Adrenal gland (tissue), 12 donors: ENCODE results near the gene INPP5A. TPM values are rescaled to one million over a fixed set of nuclear protein-coding genes. Genes with fewer than 3 reads are reported as not detected.

Source experiments
- DNase-seq, 7 donors: peaks; one replicate each; pipeline ENCODE4 v3.0.0-alpha.2; 2019 to 2020
- H3K27ac ChIP-seq, 5 donors: fragments of 200-600 bp; sonication (generic) in 4 of 5; 1 replicate in 3 of 5; 2 replicates in 2 of 5; pipeline versions ENCODE4 v1.5.1 to v1.8.0; 2016 to 2020; ENCODE audit warnings: mild to moderate bottlenecking in 1 of 5
- H3K27me3 ChIP-seq: fragments of 200-600 bp; 2 replicates; pipeline ENCODE4 v1.8.0; 2021
- H3K36me3 ChIP-seq, 2 donors: fragments of 200-600 bp; replicated peaks in 1 of 2; 1 replicate in 1 of 2; 2 replicates in 1 of 2; pipeline versions ENCODE4 v1.5.1 to v1.8.0; 2018 to 2022
- H3K4me1 ChIP-seq, 2 donors: fragments of 200-600 bp; replicated peaks in 1 of 2; 1 replicate in 1 of 2; 2 replicates in 1 of 2; pipeline versions ENCODE4 v1.5.1 to v1.8.0; 2018 to 2021
- H3K4me3 ChIP-seq, 4 donors: fragments of 200-600 bp; sonication (generic) in 3 of 4; one replicate each; pipeline ENCODE4 v1.5.1; 2016 to 2018
- H3K9me3 ChIP-seq, 3 donors: fragments of 200-600 bp; sonication (generic) in 1 of 3; replicated peaks in 1 of 3; 1 replicate in 2 of 3; 2 replicates in 1 of 3; pipeline versions ENCODE4 v1.5.1 to v1.8.0; 2016 to 2021
- POLR2A ChIP-seq, 2 donors: fragments of 450-650 bp; IDR thresholded peaks; one replicate each; pipeline ENCODE4 v1.6.1; 2017; ENCODE audit warnings: antibody characterized with exemption in 2 of 2, mild to moderate bottlenecking in 2 of 2, moderate library complexity in 1 of 2
- WGBS, 4 donors: extraction: QIAGEN DNeasy Blood & Tissue Kit in 2 of 4; methylation state at CpG; one replicate each; pipeline versions ENCODE4 v1.1.5 to v1.1.7; 2013 to 2017; 5-methylcytosine and 5-hydroxymethylcytosine counted together
- intact Hi-C, 2 donors: fragments of 100-400 bp; cut with DNase I; formaldehyde crosslinking; loops; one replicate each; pipeline versions ENCODE4 v1.14.1 to v1.15.0; 2022 to 2023
- polyA plus RNA-seq, 3 donors: library from polyadenylated mRNA; stranded (reverse); fragments of 200-250 nt in 2 of 3; fragments of 350-450 nt in 1 of 3; fragmentation: Illumina TruSeq in 1 of 3; extraction: RNeasy Lipid Tissue Mini Kit (QIAGEN cat#74804) in 1 of 3; gene quantifications; one replicate each; pipeline ENCODE4 v1.2.3, GENCODE V29; 2013 to 2014
- total RNA-seq, 9 donors: library from RNA; depleted of rRNA in 4 of 9; stranded (reverse); fragments of >200 nt in 4 of 9; fragments of 120-200 nt in 1 of 9; fragmentation: NEBNext Ultra II Directional in 1 of 9; extraction: Animal tissue kit (Norgen Biotek cat#: 25700) in 1 of 9; gene quantifications; one replicate each; pipeline versions ENCODE4 v1.1.0 to v1.2.4, GENCODE V29; 2013 to 2023
- TF ChIP-seq, protein P1 (sequence below), 6 experiments: fragments of 450-650 bp in 4 of 6; fragments of 200-600 bp in 2 of 6; sonication (generic) in 1 of 6; IDR thresholded peaks; 1 replicate in 5 of 6; 2 replicates in 1 of 6; pipeline versions ENCODE4 v1.5.1 to v1.8.0; 2016 to 2021; ENCODE audit warnings: antibody characterized with exemption in 6 of 6, mild to moderate bottlenecking in 2 of 6, moderate library complexity in 1 of 6
- donor health status: healthy with polysubstance abuse.
- donor health status: Bipolar disorder and iron deficiency.
- donor health status: DM: yes; HTN: yes; CAD: no.
- donor health status: DM: no; HTN: no; CAD: no.
- donor health status: DM: no; HTN: no; CAD: no.
- donor health status: DM: yes; HTN: yes; CAD: no.

INPP5A gene
- total and polyA plus RNA-seq, 12 donors, result 13.5 to 62.9 (median 37.5) TPM

DNA sequence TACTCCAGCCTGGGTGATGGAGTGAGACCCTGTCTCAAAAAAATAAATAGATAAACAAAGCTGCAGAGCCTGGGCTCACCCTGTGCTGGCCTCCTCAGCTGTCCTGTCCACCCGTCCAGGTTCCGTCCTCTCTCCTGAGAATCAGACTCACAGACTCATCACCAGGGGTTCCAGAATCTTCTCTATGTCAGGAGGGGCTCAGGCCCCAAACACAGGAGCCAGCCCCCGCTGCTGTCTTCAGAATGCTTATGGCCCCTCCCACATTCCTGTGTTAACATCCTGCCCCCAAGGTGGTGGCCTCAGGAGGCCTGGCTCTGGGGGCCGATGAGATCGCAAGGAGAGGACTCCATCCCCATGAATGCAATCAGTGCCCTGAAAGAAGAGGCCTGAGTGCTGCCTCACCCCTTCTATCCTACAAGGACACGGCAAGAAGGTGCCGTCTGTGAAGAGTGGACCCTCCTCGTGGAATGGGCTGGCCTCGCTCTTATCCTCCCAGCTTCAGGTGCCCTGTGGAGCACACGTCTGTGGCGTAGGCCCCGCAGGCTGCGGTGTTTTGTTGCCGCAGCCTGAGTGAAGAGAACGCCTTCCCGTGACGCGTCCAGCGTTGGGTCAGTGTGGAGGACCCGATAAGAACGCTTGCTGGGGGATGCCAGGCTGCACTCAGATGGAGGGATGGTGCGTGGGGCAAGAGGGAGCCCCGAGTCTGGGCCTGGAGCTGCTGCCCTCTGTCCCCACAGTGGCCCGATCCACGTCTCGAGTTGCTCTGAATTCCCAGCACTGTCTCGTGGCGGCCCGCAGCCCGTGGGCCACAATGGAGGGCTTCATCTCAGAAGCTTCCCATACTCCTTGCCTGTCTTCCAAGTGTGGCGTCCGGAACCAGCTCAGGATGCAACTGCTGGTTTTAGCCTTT lies 77.1 kb downstream of the INPP5A start:
- H3K36me3 ChIP-seq, result no peaks in the 10 kb centered on the region
- no peaks in the 10 kb centered on the region for H3K27me3 ChIP-seq
- no peak for TF ChIP-seq POLR2A (IDR thresholded peaks at IDR 0.05)
- TF ChIP-seq, protein P1, sequence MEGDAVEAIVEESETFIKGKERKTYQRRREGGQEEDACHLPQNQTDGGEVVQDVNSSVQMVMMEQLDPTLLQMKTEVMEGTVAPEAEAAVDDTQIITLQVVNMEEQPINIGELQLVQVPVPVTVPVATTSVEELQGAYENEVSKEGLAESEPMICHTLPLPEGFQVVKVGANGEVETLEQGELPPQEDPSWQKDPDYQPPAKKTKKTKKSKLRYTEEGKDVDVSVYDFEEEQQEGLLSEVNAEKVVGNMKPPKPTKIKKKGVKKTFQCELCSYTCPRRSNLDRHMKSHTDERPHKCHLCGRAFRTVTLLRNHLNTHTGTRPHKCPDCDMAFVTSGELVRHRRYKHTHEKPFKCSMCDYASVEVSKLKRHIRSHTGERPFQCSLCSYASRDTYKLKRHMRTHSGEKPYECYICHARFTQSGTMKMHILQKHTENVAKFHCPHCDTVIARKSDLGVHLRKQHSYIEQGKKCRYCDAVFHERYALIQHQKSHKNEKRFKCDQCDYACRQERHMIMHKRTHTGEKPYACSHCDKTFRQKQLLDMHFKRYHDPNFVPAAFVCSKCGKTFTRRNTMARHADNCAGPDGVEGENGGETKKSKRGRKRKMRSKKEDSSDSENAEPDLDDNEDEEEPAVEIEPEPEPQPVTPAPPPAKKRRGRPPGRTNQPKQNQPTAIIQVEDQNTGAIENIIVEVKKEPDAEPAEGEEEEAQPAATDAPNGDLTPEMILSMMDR (IDR thresholded peaks at IDR 0.05), result no peak
- no peak overlapping the region for H3K4me3 ChIP-seq
- H3K9me3 ChIP-seq, result no peaks in the 10 kb centered on the region
- H3K4me1 ChIP-seq, result no peaks in the 10 kb centered on the region
- 92 to 96% (median 95%) methylated on average over 21 to 32 of the region's 32 CpGs for WGBS, 4 donors
- intact Hi-C loops, result no loop called here
- no peak for DNase-seq
- H3K27ac ChIP-seq, result no peak overlapping the region

DNA sequence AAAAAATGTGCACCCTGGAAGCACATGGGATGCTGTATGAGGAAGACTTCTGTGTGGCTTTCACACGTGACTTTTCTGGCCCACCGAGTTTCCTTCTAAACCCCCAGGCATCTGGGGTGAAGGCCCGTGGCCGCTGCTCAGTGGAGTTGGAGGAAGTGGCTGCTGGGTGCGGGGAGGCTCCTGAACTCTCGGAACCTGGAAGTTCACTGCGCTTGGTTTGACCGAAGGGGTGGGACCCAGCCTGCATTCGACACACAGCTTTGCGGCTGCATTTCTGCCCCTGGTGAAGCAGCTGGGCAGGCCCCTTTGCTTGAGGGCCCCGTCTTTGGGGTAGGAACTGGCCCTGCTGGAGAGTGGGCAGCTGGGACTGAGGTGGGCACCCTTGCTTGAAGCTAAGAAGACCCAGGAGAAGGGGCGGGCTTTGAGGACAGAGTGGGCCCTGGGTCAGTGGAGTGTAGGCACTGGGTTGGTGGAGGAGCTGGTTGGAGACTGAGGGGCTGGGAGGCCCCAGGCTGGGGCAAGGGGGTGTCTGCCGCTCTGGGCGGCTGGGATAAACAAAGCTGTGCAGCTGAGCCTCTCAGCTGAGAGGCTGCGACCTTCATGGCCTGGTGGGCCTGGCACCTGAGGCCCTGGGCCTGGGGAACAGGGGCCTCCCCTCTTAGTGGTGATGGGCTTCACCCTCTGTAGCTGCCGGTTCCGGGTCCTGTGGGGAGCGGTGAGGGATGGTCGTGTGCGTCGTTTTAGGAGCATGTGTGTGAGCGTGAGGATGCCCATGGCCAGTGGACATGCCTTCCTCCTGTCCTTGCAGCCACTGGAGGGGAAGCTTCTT lies 78.0 kb downstream of the INPP5A start:
- H3K36me3 ChIP-seq, result no peaks in the 10 kb centered on the region
- no peaks in the 10 kb centered on the region for H3K27me3 ChIP-seq
- DNase-seq, result peak in 1 of 7 donors; percentile 10
- no peak overlapping the region for H3K4me3 ChIP-seq
- H3K27ac ChIP-seq, result no peak overlapping the region
- intact Hi-C loops, result no loop called here
- TF ChIP-seq POLR2A (IDR thresholded peaks at IDR 0.05), result no peak
- TF ChIP-seq, protein P1 (IDR thresholded peaks at IDR 0.05), result no peak
- 87 to 96% (median 90%) methylated on average over 11 to 22 of the region's 22 CpGs for WGBS, 4 donors
- H3K4me1 ChIP-seq, result no peaks in the 10 kb centered on the region
- H3K9me3 ChIP-seq, result peaks cover 0 to 7% (median 0%) of the 10 kb centered on the region in 3 donors

DNA sequence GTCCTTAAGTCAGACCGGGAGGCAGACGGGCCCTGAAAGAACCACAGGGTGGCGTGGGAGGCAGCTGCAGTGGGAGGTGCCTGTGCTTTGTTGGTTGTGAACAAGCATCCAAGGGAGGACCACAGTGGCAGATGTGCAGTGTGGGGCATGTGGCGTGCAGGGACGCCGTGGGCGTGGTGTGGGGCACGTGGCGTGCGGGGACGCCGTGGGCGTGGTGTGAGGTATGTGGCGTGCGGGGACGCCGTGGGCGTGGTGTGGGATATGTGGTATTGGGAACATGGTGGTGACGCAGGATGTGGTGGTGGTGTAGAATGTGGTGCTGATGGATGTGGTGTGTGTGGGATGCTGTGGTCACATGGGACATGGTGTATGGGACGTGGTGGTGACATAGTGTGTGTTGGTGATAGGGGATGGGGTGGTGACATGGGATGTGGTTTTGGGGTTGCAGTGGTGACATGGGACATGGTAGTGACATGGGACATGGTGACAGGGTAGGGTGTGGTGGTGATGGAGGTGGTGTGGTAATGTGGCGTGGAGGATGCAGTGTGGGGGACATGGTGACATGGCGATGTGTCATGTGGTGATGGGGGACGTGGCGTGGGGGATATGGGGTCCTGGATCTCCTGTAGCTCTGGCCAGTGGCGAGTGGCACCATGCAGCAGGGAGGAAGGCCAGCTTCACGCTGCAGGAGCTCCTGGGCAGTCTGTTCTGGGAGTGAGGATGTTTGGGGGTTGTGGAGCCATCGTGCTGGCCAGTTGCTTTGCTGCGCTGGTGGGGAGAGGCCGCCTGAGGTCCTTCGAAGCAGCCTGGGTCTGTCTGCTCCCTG lies 78.8 kb downstream of the INPP5A start:
- 94 to 96% (median 95%) methylated on average over 26 to 30 of the region's 30 CpGs for WGBS, 4 donors
- no peaks in the 10 kb centered on the region for H3K27me3 ChIP-seq
- H3K27ac ChIP-seq, result no peak overlapping the region
- no peaks in the 10 kb centered on the region for H3K4me1 ChIP-seq
- no peaks in the 10 kb centered on the region for H3K36me3 ChIP-seq
- peaks cover 0 to 7% (median 0%) of the 10 kb centered on the region in 3 donors for H3K9me3 ChIP-seq
- peak in 1 of 7 donors; percentile 10 for DNase-seq
- intact Hi-C loops, result no loop called here
- TF ChIP-seq, protein P1 (IDR thresholded peaks at IDR 0.05), result no peak
- TF ChIP-seq POLR2A (IDR thresholded peaks at IDR 0.05), result no peak
- H3K4me3 ChIP-seq, result no peak overlapping the region
